K562 (cell line): Measurements from ENCODE around the gene UBXN2A. TPM values are rescaled to one million over a fixed set of nuclear protein-coding genes. Genes with fewer than 3 reads are reported as not detected.

Experiments
- BCL6 ChIP-seq: fragments of 250-450 bp; sonication (Bioruptor Pico); IDR thresholded peaks from 2 replicates; pipeline ENCODE4 v1.4.0; 2020
- CBX5 ChIP-seq: IDR thresholded peaks from 2 replicates; pipeline ENCODE4 v1.6.1; 2014; ENCODE audit warnings: low read depth, borderline replicate concordance
- CCAR2 ChIP-seq: fragments of 200-400 bp; formaldehyde crosslinking; IDR thresholded peaks from 2 replicates; pipeline ENCODE4 v1.6.1; 2017; ENCODE audit warnings: mild to moderate bottlenecking, low read depth, low read length
- CHAMP1 ChIP-seq: fragments of 450-650 bp; IDR thresholded peaks from 2 replicates; pipeline ENCODE4 v1.6.1; 2016; ENCODE audit warnings: mild to moderate bottlenecking
- GATA2 ChIP-seq: sonication (generic); formaldehyde crosslinking; IDR thresholded peaks from 2 replicates; pipeline ENCODE4 v1.4.0; 2020; ENCODE audit warnings: mild to moderate bottlenecking, missing genetic modification reagents
- GATAD2A ChIP-seq: fragments of 450-650 bp; IDR thresholded peaks from 2 replicates; pipeline ENCODE4 v1.6.1; 2017
- GATAD2B ChIP-seq: fragments of 450-650 bp; IDR thresholded peaks from 2 replicates; pipeline ENCODE4 v1.6.1; 2017; ENCODE audit warnings: mild to moderate bottlenecking, borderline replicate concordance
- HDAC2 ChIP-seq: fragments of 450-650 bp; IDR thresholded peaks from 2 replicates; pipeline ENCODE4 v1.6.1; 2016; ENCODE audit warnings: mild to moderate bottlenecking
- HNRNPLL ChIP-seq: fragments of 200-400 bp; formaldehyde crosslinking; IDR thresholded peaks from 2 replicates; pipeline ENCODE4 v1.6.1; 2017; ENCODE audit warnings: low read length, low read depth, mild to moderate bottlenecking; ENCODE audit not compliant: poor library complexity, severe bottlenecking
- KHSRP ChIP-seq: fragments of 450-650 bp; IDR thresholded peaks from 2 replicates; pipeline ENCODE4 v1.6.1; 2017
- POLR2G ChIP-seq: fragments of 200-400 bp; formaldehyde crosslinking; IDR thresholded peaks from 2 replicates; pipeline ENCODE4 v1.6.1; 2017; ENCODE audit warnings: low read depth, mild to moderate bottlenecking, antibody characterized with exemption, low read length, moderate library complexity
- POLR2H ChIP-seq: IDR thresholded peaks from 2 replicates; pipeline ENCODE4 v1.6.1; 2016; ENCODE audit warnings: missing genetic modification characterization, low read depth, mild to moderate bottlenecking, control low read depth, missing compliant biosample characterization, moderate library complexity
- SIN3B ChIP-seq: fragments of 450-650 bp; IDR thresholded peaks from 2 replicates; pipeline ENCODE4 v1.6.1; 2017; ENCODE audit warnings: low read depth, mild to moderate bottlenecking, moderate library complexity
- WHSC1 ChIP-seq: IDR thresholded peaks from one replicate; pipeline ENCODE4 v1.6.1; 2012; ENCODE audit warnings: low read length, control low read depth, inconsistent platforms
- ZFP1 ChIP-seq: fragments of 450-650 bp; formaldehyde crosslinking; IDR thresholded peaks from 2 replicates; pipeline ENCODE4 v1.4.0; 2020; ENCODE audit warnings: mild to moderate bottlenecking, mixed read lengths
- ZFP91 ChIP-seq: sonication (generic); formaldehyde crosslinking; IDR thresholded peaks from 2 replicates; pipeline ENCODE4 v1.8.0; 2022; ENCODE audit warnings: mild to moderate bottlenecking, missing genetic modification reagents
- ZNF232 ChIP-seq: sonication (generic); formaldehyde crosslinking; IDR thresholded peaks from 2 replicates; pipeline ENCODE4 v1.8.0; 2022; ENCODE audit warnings: mild to moderate bottlenecking, missing genetic modification reagents
- ZNF830 ChIP-seq: fragments of 250-450 bp; sonication (Bioruptor Pico); IDR thresholded peaks from 2 replicates; pipeline ENCODE4 v1.5.0; 2021; ENCODE audit warnings: mild to moderate bottlenecking
- ZSCAN29 ChIP-seq: fragments of 450-650 bp; IDR thresholded peaks from 2 replicates; pipeline ENCODE4 v1.6.1; 2017
- polyA plus RNA-seq, 8 experiments: library from polyadenylated mRNA; depleted of rRNA in 4 of 8; stranded (reverse) in 5 of 8; unstranded in 3 of 8; fragments of >200 nt; fragmentation: Nextera tagmentation in 2 of 8; fragmentation: Illumina TruSeq in 1 of 8; extraction: Ambion mirVana in 2 of 8; extraction: Trizol in 1 of 8; gene quantifications; 2 replicates each; pipeline versions ENCODE4 v1.2.1 to v1.2.3, GENCODE V29; 2011 to 2014; ENCODE audit warnings: inconsistent platforms in 1 of 8, missing spikeins in 1 of 8
- total RNA-seq, 7 experiments: library from RNA; depleted of rRNA in 6 of 7; stranded (reverse); fragments of >200 nt in 6 of 7; fragmentation: Illumina TruSeq in 2 of 7; extraction: Trizol in 2 of 7; gene quantifications; 2 replicates each; pipeline versions ENCODE4 v1.2.1 to v1.2.3, GENCODE V29; 2011 to 2021; ENCODE audit warnings: low replicate concordance in 1 of 7
- TF ChIP-seq, protein P1 (sequence below), 3 experiments: fragments of 200-800 bp in 1 of 3; sonication (Bioruptor generic) in 1 of 3; sonication (generic) in 1 of 3; formaldehyde crosslinking in 1 of 3; IDR thresholded peaks; 2 replicates each; pipeline versions ENCODE4 v1.6.1 to v1.8.0; 2016 to 2022; ENCODE audit warnings: mild to moderate bottlenecking in 2 of 3, missing compliant biosample characterization in 2 of 3, missing genetic modification characterization in 2 of 3, missing genetic modification reagents in 1 of 3
- TF ChIP-seq, protein P2 (sequence below), 2 experiments: fragments of 150-350 bp in 1 of 2; IDR thresholded peaks; 2 replicates each; pipeline ENCODE4 v1.6.1; 2012 to 2016; ENCODE audit warnings: low read depth in 2 of 2, low read length in 2 of 2, mild to moderate bottlenecking in 1 of 2, moderate library complexity in 1 of 2

The UBXN2A gene
- total and polyA plus RNA-seq, 9 of the 15 experiments (the other 6 are each of a cell fraction or from before 2014, with no cell fraction given): 3.4 to 25.6 (median 16.0) TPM

DNA sequence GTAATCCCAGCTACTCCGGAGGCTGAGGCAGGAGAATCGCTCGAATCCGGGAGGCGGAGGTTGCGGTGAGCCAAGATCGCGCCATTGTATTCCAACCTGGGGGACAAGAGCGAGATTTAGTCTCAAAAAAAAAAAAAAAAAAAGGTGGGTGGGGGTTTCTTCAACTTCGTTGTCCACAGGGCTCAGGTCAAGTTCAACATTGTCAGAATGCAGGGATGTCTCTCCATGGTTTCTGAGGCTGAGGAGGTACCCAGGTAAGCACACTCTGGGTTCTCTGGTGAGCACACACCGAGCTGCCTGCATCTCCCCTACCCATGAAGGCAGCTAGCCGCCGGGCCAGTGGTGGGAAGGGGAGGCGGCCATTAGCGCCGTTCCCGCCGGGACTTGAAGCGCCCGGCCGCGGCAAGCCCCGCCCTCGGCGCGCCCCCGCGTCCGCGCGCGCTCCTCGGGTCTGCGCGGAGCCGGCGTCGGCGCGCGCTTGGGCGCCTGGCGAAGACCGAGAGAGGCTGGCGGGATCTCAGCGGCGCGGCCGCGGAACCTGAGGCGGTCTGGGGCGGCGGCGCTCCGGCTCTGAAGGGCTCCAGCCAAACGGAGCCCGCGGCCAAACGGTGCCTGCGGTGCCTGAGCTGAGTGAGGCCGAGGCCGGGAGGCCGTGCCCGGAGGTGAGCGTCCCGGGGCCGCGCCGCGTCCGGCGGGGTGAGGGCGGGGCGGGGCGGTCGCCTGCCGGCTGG, at the start of gene UBXN2A (continued):
- TF ChIP-seq CHAMP1 (no peak), HNRNPLL (no peak), ZFP1 (CRISPR knock-in tag) (no peak), HDAC2 (no peak), CCAR2 (no peak), GATAD2B (peak; percentile 83; the same call in 1 of the 2 replicates), KHSRP (no peak), ZSCAN29 (no peak), SIN3B (peak; percentile 70), CBX5 (no peak), ZFP91 (CRISPR knock-in tag) (no peak), WHSC1 (no peak), GATA2 (no peak), POLR2G (peak; percentile 94), GATAD2A (no peak), ZNF232 (no peak), ZNF830 (CRISPR knock-in tag) (no peak), POLR2H (peak; percentile 77), BCL6 (no peak)
- TF ChIP-seq, protein P1, sequence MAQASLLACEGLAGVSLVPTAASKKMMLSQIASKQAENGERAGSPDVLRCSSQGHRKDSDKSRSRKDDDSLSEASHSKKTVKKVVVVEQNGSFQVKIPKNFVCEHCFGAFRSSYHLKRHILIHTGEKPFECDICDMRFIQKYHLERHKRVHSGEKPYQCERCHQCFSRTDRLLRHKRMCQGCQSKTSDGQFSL (CRISPR knock-in tag; IDR thresholded peaks at IDR 0.05): no peak; the same call in 1 of the 2 replicates
- TF ChIP-seq, protein P1 (tag; IDR thresholded peaks at IDR 0.05): no peak
- TF ChIP-seq, protein P2, sequence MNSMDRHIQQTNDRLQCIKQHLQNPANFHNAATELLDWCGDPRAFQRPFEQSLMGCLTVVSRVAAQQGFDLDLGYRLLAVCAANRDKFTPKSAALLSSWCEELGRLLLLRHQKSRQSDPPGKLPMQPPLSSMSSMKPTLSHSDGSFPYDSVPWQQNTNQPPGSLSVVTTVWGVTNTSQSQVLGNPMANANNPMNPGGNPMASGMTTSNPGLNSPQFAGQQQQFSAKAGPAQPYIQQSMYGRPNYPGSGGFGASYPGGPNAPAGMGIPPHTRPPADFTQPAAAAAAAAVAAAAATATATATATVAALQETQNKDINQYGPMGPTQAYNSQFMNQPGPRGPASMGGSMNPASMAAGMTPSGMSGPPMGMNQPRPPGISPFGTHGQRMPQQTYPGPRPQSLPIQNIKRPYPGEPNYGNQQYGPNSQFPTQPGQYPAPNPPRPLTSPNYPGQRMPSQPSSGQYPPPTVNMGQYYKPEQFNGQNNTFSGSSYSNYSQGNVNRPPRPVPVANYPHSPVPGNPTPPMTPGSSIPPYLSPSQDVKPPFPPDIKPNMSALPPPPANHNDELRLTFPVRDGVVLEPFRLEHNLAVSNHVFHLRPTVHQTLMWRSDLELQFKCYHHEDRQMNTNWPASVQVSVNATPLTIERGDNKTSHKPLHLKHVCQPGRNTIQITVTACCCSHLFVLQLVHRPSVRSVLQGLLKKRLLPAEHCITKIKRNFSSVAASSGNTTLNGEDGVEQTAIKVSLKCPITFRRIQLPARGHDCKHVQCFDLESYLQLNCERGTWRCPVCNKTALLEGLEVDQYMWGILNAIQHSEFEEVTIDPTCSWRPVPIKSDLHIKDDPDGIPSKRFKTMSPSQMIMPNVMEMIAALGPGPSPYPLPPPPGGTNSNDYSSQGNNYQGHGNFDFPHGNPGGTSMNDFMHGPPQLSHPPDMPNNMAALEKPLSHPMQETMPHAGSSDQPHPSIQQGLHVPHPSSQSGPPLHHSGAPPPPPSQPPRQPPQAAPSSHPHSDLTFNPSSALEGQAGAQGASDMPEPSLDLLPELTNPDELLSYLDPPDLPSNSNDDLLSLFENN (IDR thresholded peaks at IDR 0.05; ENCODE audit: low read depth in 2 of 2, low read length in 2 of 2): 0 out of 4 replicates have a peak, but pooled peaks of 1 of the 2 experiments have one; percentile 38
